ENCODE data around the gene A4GALT. TPM values are rescaled to one million over a fixed set of nuclear protein-coding genes. Genes with fewer than 3 reads are reported as not detected.
"Not testable (repeated sequence)": the region's sequence is repeated elsewhere in the genome, so short reads cannot be mapped to it uniquely, and the experiment has no call there.

Gene A4GALT
- total and polyA plus RNA-seq, 2 experiments from 2014 or later: 14.8 to 18.6 TPM

DNA sequence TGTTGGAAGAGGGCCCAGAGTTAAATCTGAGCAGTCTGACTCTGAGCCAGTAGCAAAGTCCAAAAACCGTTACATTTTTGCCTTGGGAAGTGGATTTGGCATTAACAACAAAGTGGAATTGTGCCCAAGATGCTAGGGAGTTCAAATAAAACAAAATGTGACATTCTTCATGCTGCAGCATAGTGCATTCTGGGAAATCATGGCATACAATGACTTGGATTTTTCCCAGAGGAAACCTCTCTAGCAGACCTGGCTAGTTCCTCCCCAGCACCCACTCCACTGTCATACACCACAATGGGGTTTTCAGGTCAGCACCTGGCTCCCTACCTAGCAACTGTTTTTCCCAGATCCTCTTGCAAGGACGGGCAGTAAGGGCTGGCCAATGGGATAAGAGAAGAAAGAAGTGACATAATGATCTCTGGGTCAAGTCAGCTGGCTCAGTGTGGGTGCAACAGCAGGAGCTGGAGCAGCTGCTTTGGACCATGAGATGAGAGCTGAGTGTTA lies 46.7 kb downstream of the A4GALT start:
- Histone ChIP-seq H3K4me3 (no peak overlapping the region), H3K79me2 (ENCODE audit: insufficient read depth) (no peaks in the 10 kb centered on the region), H3K4me2 (ENCODE audit: unreplicated experiment) (no peak overlapping the region), H3K9ac (no peak overlapping the region), H2AFZ (no peak overlapping the region), H3K9me2 (ENCODE audit: insufficient read depth) (no peaks in the 10 kb centered on the region), H3F3A (ENCODE audit: insufficient read depth) (0 out of 2 replicates have a peak, but pooled peaks cover 6% of the 10 kb centered on the region), H3K27ac (no peak overlapping the region), H3K9me3 (ENCODE audit: low read depth) (no peaks in the 10 kb centered on the region), H3K27me3 (replicated peaks; ENCODE audit: insufficient read depth) (no peaks in the 10 kb centered on the region), H4K20me1 (ENCODE audit: insufficient read depth) (no peaks in the 10 kb centered on the region), H3K4me1 (ENCODE audit: insufficient read depth) (peaks cover 10% of the 10 kb centered on the region), H3K36me3 (ENCODE audit: low read depth) (no peaks in the 10 kb centered on the region)
- TF ChIP-seq EZH2 (IDR thresholded peaks at IDR 0.05; ENCODE audit: insufficient read depth, poor library complexity, severe bottlenecking) (no peak), EZH2phosphoT487 (IDR thresholded peaks at IDR 0.05; ENCODE audit: insufficient read depth, low read depth) (no peak)
- peak; percentile 18 for DNase-seq
- 16 to 18% methylated on average over 2 of the region's 2 CpGs for WGBS, 2 experiments (ENCODE audit: low coverage in 1 of 2, low lambda C conversion rate in 2 of 2, missing lambda C conversion rate in 2 of 2)
- in situ Hi-C loops (cut with MboI): no loop called here

DNA sequence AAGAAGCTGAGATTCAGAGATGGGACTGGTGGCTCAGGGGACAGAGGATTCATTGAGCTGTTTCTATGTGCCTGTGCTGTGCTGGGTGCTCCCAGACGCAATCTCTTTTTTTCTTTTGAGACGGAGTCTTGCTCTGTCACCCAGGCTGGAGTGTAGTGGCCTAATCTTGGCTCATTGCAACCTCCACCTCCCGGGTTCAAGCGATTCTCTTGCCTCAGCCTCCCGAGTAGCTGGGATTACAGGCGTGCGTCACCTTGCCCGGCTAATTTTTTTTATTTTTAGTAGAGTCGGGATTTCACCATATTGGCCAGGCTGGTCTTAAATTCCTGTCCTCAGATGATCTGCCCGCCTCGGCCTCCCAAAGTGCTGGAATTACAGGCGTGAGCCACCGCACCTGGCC lies 47.6 kb downstream of the A4GALT start:
- H3K27me3 ChIP-seq (replicated peaks; ENCODE audit: insufficient read depth); DNase-seq; H3K4me3 ChIP-seq; H3K9ac ChIP-seq; H3K4me1 ChIP-seq (ENCODE audit: insufficient read depth); H3F3A ChIP-seq (ENCODE audit: insufficient read depth); H3K27ac ChIP-seq; H3K36me3 ChIP-seq (ENCODE audit: low read depth); H3K9me2 ChIP-seq (ENCODE audit: insufficient read depth); H2AFZ ChIP-seq; H3K9me3 ChIP-seq (ENCODE audit: low read depth); H4K20me1 ChIP-seq (ENCODE audit: insufficient read depth); H3K79me2 ChIP-seq (ENCODE audit: insufficient read depth); in situ Hi-C loops (cut with MboI); H3K4me2 ChIP-seq (ENCODE audit: unreplicated experiment): not testable (repeated sequence)
- 92% methylated on average over 13 of the region's 13 CpGs for WGBS, 2 experiments (ENCODE audit: low coverage in 1 of 2, low lambda C conversion rate in 2 of 2, missing lambda C conversion rate in 2 of 2)

GRCh38 chr22:42670921-42671709 lies 49.6 kb downstream of the A4GALT start:
- in situ Hi-C loops (cut with MboI): no loop called here
- H3K36me3 ChIP-seq (ENCODE audit: low read depth): no peaks in the 10 kb centered on the region
- no peak for DNase-seq
- H3K9me2 ChIP-seq (ENCODE audit: insufficient read depth): no peaks in the 10 kb centered on the region
- no peak overlapping the region for H2AFZ ChIP-seq
- no peak overlapping the region for H3K27ac ChIP-seq
- no peak for TF ChIP-seq EZH2phosphoT487 (IDR thresholded peaks at IDR 0.05; ENCODE audit: insufficient read depth, low read depth)
- TF ChIP-seq EZH2 (IDR thresholded peaks at IDR 0.05; ENCODE audit: insufficient read depth, poor library complexity, severe bottlenecking): no peak
- H3K4me2 ChIP-seq (ENCODE audit: unreplicated experiment): no peak overlapping the region
- H3K27me3 ChIP-seq (replicated peaks; ENCODE audit: insufficient read depth): no peaks in the 10 kb centered on the region
- H3K9me3 ChIP-seq (ENCODE audit: low read depth): no peaks in the 10 kb centered on the region
- H3K4me3 ChIP-seq: no peak overlapping the region
- H3K79me2 ChIP-seq (ENCODE audit: insufficient read depth): no peaks in the 10 kb centered on the region
- H3K4me1 ChIP-seq (ENCODE audit: insufficient read depth): peaks cover 5% of the 10 kb centered on the region
- H3K9ac ChIP-seq: no peak overlapping the region
- H3F3A ChIP-seq (ENCODE audit: insufficient read depth): 0 out of 2 replicates have a peak, but pooled peaks cover 2% of the 10 kb centered on the region
- H4K20me1 ChIP-seq (ENCODE audit: insufficient read depth): no peaks in the 10 kb centered on the region
- 86 to 87% methylated on average over 19 of the region's 19 CpGs for WGBS, 2 experiments (ENCODE audit: low coverage in 1 of 2, low lambda C conversion rate in 2 of 2, missing lambda C conversion rate in 2 of 2)

DNA sequence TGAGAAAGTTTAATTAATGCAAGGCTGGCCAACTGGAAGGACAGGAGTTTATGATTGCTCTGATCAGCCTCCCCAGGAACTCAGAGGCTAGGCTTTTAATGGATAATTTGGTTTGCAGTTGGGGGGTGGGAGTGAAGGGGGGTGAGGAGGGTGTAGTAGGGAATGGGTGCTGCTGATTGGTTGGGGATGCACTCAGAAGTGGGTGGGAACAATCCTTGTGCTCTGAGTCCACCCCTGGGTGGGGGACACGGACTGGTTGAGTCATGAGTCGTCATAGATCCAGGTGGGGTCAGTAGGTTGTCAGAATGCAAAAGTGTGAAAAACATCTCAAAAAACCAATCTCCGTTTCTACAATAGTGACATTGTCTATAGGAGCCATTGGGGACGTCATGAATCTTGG lies 50.6 kb downstream of the A4GALT start:
- in situ Hi-C loops (cut with MboI): no loop called here
- H2AFZ ChIP-seq: no peak overlapping the region
- WGBS, 2 experiments (ENCODE audit: low coverage in 1 of 2, low lambda C conversion rate in 2 of 2, missing lambda C conversion rate in 2 of 2): 70 to 79% methylated on average over 4 of the region's 4 CpGs
- no peaks in the 10 kb centered on the region for H3F3A ChIP-seq (ENCODE audit: insufficient read depth)
- H3K27ac ChIP-seq: no peak overlapping the region
- no peaks in the 10 kb centered on the region for H3K9me3 ChIP-seq (ENCODE audit: low read depth)
- DNase-seq: no peak
- no peaks in the 10 kb centered on the region for H3K27me3 ChIP-seq (replicated peaks; ENCODE audit: insufficient read depth)
- H3K4me1 ChIP-seq (ENCODE audit: insufficient read depth): no peaks in the 10 kb centered on the region
- no peak overlapping the region for H3K4me3 ChIP-seq
- TF ChIP-seq EZH2 (IDR thresholded peaks at IDR 0.05; ENCODE audit: insufficient read depth, poor library complexity, severe bottlenecking) (no peak), EZH2phosphoT487 (IDR thresholded peaks at IDR 0.05; ENCODE audit: insufficient read depth, low read depth) (no peak)
- H3K4me2 ChIP-seq (ENCODE audit: unreplicated experiment): no peak overlapping the region
- H4K20me1 ChIP-seq (ENCODE audit: insufficient read depth): no peaks in the 10 kb centered on the region
- no peaks in the 10 kb centered on the region for H3K9me2 ChIP-seq (ENCODE audit: insufficient read depth)
- no peaks in the 10 kb centered on the region for H3K79me2 ChIP-seq (ENCODE audit: insufficient read depth)
- no peak overlapping the region for H3K9ac ChIP-seq
- no peaks in the 10 kb centered on the region for H3K36me3 ChIP-seq (ENCODE audit: low read depth)

DNA sequence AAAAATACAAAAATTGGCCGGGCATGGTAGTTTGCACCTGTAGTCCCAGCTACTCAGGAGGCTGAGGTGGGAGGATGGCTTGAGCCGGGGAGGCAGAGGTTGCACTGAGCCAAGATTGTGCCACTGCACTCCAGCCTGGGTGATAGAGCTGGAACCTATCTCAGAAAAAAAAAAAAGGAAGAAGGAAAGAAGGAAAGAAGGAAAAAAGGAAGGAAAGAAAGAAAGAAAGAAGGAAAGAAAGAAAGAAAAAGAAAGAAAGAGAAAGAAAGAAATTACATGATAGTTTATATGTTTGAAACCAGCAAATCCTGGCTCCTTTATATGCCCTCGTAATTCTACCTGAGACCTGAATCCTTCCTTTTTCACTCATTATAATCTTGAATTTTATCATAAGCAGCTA lies 54.3 kb downstream of the A4GALT start:
- H3K27ac ChIP-seq; H3K36me3 ChIP-seq (ENCODE audit: low read depth); H3F3A ChIP-seq (ENCODE audit: insufficient read depth); H3K9me2 ChIP-seq (ENCODE audit: insufficient read depth); H3K4me3 ChIP-seq; H3K27me3 ChIP-seq (replicated peaks; ENCODE audit: insufficient read depth); H3K79me2 ChIP-seq (ENCODE audit: insufficient read depth); H2AFZ ChIP-seq; H3K4me2 ChIP-seq (ENCODE audit: unreplicated experiment); DNase-seq; H3K9ac ChIP-seq; in situ Hi-C loops (cut with MboI); H3K9me3 ChIP-seq (ENCODE audit: low read depth); H4K20me1 ChIP-seq (ENCODE audit: insufficient read depth); H3K4me1 ChIP-seq (ENCODE audit: insufficient read depth): not testable (repeated sequence)
- 94 to 96% methylated on average over 3 of the region's 3 CpGs for WGBS, 2 experiments (ENCODE audit: low coverage in 1 of 2, low lambda C conversion rate in 2 of 2, missing lambda C conversion rate in 2 of 2)
